ENCODE results near the gene MARCHF10.
"Not testable (repeated sequence)": the region's sequence is repeated elsewhere in the genome, so short reads cannot be mapped to it uniquely, and the experiment has no call there.

DNA sequence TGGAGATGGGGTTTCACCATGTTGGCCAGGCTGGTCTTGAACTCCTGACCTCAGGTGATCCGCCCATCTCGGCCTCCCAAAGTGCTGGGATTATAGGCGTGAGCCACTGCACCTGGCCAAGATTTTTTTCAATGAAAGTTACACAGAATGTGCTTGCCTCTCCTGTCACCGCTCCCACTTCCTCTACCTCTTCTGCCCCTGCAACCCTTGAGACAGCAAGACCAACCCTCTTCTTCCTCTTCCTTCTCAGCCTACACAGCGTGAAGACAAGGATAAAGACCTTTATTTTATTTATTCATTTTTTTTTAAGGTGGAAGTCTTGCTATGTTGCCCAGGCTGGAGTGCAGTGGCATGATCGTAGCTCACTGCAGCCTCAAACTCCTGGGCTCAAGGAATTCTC lies 23.0 kb upstream of the MARCHF10 start:
- not testable (repeated sequence) for TF ChIP-seq CTCF (conservative IDR thresholded peaks at IDR 0.05 in 1 of 2, IDR thresholded peaks at IDR 0.05 in 1 of 2; ENCODE audit: low read depth in 1 of 2, low read length in 2 of 2); EZH2 (IDR thresholded peaks at IDR 0.05; ENCODE audit: low read length, missing control alignments)

All from fibroblast of lung (primary cell).